A673 (cell line): ENCODE data around the gene NR1H4. TPM values are rescaled to one million over a fixed set of nuclear protein-coding genes. Genes with fewer than 3 reads are reported as not detected.

Experiments used
- BruUV-seq: library from RNA; stranded (reverse); fragments of 400-500 nt; replicated peaks from 2 replicates; lab custom pipeline; 2021; lab: Mats Ljungman, UMichigan
- CTCF ChIA-PET: fragments of 300-600 bp; sonication (Branson Sonifier 250); formaldehyde crosslinking; loops from one replicate; lab custom pipeline; 2022; ENCODE audit warnings: antibody characterized with exemption; lab: Charles Lee
- POLR2A ChIA-PET: fragments of 300-600 bp; sonication (Branson Sonifier 250); formaldehyde crosslinking; loops from one replicate; lab custom pipeline; 2022; ENCODE audit warnings: antibody characterized with exemption; ENCODE audit not compliant: low non-redundant PET; lab: Charles Lee
- DNase-seq: peaks from one replicate; pipeline ENCODE4 v3.0.0-alpha.2; 2015; ENCODE audit warnings: low spot score
- H3K27ac ChIP-seq: fragments of 200-600 bp; sonication (generic); 2 replicates; pipeline ENCODE4 v1.5.1; 2016; ENCODE audit warnings: mixed run types, low read depth, mild to moderate bottlenecking, mixed read lengths, antibody characterized with exemption, low read length; ENCODE audit not compliant: poor library complexity, severe bottlenecking
- H3K27me3 ChIP-seq: fragments of 200-600 bp; sonication (generic); replicated peaks from 2 replicates; pipeline ENCODE4 v1.6.1; 2017; ENCODE audit warnings: mixed run types, low read depth, mild to moderate bottlenecking, mixed read lengths, antibody characterized with exemption, low read length; ENCODE audit not compliant: insufficient read depth, poor library complexity
- H3K36me3 ChIP-seq: fragments of 200-600 bp; sonication (generic); 2 replicates; pipeline ENCODE4 v1.6.1; 2016; ENCODE audit warnings: mixed run types, mild to moderate bottlenecking, mixed read lengths, antibody characterized with exemption, low read length; ENCODE audit not compliant: insufficient read depth, poor library complexity, severe bottlenecking
- H3K4me1 ChIP-seq: fragments of 200-600 bp; sonication (generic); 2 replicates; pipeline ENCODE4 v1.6.1; 2017; ENCODE audit warnings: mixed run types, mild to moderate bottlenecking, mixed read lengths, antibody characterized with exemption, low read length; ENCODE audit not compliant: insufficient read depth, poor library complexity, severe bottlenecking
- H3K4me3 ChIP-seq: fragments of 200-600 bp; sonication (generic); 2 replicates; pipeline ENCODE4 v1.5.1; 2016; ENCODE audit warnings: low read depth, mixed run types, mild to moderate bottlenecking, mixed read lengths, low read length; ENCODE audit not compliant: poor library complexity, severe bottlenecking
- H3K9me3 ChIP-seq: fragments of 200-600 bp; sonication (generic); 2 replicates; pipeline ENCODE4 v1.6.1; 2016; ENCODE audit warnings: mixed run types, low read depth, mild to moderate bottlenecking, mixed read lengths, antibody characterized with exemption, low read length; ENCODE audit not compliant: poor library complexity, severe bottlenecking
- EZH2 ChIP-seq: fragments of 200-600 bp; sonication (generic); IDR thresholded peaks from 2 replicates; pipeline ENCODE4 v1.6.1; 2017; ENCODE audit warnings: borderline replicate concordance, low read depth, mild to moderate bottlenecking, mixed read lengths, antibody characterized with exemption, low read length; ENCODE audit not compliant: poor library complexity, severe bottlenecking
- intact Hi-C: fragments of 100-400 bp; cut with micrococcal nuclease; formaldehyde crosslinking; loops from one replicate; pipeline ENCODE4 v1.10.0; 2022; ENCODE audit not compliant: unreplicated experiment
- total RNA-seq: library from RNA; stranded (reverse); gene quantifications from 2 replicates; pipeline ENCODE4 v1.2.3, GENCODE V29; 2021
- TF ChIP-seq, protein P1 (sequence below): fragments of 300-800, 200-600 bp; sonication (generic); conservative IDR thresholded peaks from 2 replicates; pipeline ENCODE4 v1.5.1; 2017; ENCODE audit warnings: low read depth, mild to moderate bottlenecking, antibody characterized with exemption, low read length, moderate library complexity, mixed read lengths

NR1H4 gene
- total RNA-seq, 1 experiment from 2014 or later, result not detected

DNA sequence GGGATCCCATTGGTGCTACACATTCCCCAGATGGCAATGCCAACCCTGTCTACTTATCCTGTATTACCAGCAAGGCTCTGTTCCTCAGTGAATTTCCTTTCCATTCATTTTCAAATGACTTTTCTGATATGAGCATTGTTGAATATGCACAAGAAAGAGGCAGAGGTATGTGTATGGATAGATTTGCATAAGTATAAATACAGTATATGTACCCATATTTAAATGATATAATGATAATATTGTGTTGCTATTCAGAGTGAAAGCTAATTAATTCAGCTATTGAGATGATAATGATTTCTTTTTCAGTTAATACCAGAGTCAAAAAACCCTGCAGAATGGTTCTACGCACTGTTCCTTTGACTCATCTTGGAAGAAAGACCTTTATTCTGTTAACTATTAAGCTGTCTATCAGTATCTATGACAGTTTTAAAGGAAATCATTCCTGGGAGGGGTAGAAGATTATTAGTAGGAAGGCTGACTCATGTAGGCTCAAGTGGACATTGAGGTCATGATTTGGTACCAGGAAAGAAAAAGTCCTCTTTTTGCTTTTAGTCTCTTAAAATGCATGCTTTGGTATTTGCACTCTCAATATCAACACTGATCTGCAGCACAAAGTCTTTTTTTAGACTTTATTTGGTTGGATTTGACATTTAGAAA lies 54.9 kb downstream of the NR1H4 start:
- H3K9me3 ChIP-seq, result no peaks in the 10 kb centered on the region
- CTCF ChIA-PET, result no interaction called here
- no peak overlapping the region for H3K4me3 ChIP-seq
- POLR2A ChIA-PET, result no interaction called here
- intact Hi-C loops, result no loop called here
- TF ChIP-seq, protein P1, sequence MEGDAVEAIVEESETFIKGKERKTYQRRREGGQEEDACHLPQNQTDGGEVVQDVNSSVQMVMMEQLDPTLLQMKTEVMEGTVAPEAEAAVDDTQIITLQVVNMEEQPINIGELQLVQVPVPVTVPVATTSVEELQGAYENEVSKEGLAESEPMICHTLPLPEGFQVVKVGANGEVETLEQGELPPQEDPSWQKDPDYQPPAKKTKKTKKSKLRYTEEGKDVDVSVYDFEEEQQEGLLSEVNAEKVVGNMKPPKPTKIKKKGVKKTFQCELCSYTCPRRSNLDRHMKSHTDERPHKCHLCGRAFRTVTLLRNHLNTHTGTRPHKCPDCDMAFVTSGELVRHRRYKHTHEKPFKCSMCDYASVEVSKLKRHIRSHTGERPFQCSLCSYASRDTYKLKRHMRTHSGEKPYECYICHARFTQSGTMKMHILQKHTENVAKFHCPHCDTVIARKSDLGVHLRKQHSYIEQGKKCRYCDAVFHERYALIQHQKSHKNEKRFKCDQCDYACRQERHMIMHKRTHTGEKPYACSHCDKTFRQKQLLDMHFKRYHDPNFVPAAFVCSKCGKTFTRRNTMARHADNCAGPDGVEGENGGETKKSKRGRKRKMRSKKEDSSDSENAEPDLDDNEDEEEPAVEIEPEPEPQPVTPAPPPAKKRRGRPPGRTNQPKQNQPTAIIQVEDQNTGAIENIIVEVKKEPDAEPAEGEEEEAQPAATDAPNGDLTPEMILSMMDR, result no peak
- TF ChIP-seq EZH2, result no peak
- no peaks in the 10 kb centered on the region for H3K36me3 ChIP-seq
- no peak overlapping the region for H3K27ac ChIP-seq
- no peak for DNase-seq
- H3K4me1 ChIP-seq, result no peaks in the 10 kb centered on the region
- H3K27me3 ChIP-seq, result peaks cover 6% of the 10 kb centered on the region
- no TSS peak for BruUV-seq

DNA sequence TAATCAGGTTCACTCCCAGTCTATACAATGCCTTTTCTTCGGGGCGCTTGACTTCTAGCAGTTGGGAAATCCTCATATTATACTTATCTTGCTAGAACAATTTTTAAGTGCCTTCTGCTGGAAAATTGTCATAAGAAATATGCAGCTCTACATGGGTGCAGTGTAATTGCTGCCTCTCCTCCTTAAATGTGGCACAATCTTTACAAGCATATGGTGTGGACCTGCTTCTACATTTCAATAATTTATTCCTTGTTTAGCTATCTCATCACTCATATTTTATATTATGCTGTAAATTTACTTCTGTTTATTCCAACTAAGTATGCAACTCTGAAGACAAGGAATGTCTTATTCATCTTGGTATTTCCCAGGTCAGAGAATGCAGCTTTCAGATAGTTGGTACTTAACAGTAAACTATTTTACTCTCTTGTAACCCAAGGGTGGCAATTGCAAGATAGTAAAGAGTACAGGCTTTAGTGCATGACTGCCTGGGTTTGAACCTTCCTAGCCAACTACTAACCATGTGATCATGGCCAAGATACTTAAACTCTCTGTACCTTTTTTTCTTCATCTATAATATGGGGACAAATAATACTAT lies 56.2 kb downstream of the NR1H4 start:
- CTCF ChIA-PET, result no interaction called here
- DNase-seq, result no peak
- intact Hi-C loops, result no loop called here

DNA sequence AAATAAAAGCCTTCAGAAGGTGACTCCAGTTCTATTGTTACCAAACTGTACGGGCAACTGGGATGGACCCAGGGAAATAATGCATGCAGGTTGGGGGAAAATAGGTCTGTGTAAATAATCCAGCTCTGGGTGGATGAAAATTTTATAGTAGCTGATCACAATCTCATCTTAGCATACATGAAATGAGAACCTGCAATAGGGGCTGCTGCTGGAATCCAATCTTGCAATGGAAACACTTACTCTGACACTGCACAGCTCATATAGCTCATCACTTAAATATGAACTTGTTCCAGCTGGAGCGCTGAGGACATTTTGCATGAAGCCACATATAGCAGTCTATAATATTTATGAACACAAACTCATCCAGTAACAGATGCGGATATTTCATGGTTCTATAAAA lies 59.7 kb downstream of the NR1H4 start:
- H3K4me3 ChIP-seq, result no peak overlapping the region
- H3K4me1 ChIP-seq, result no peaks in the 10 kb centered on the region
- H3K27me3 ChIP-seq, result peaks cover 6% of the 10 kb centered on the region
- no peak overlapping the region for H3K27ac ChIP-seq
- BruUV-seq, result no TSS peak
- no peaks in the 10 kb centered on the region for H3K9me3 ChIP-seq
- no peak for DNase-seq
- POLR2A ChIA-PET, result no interaction called here
- intact Hi-C loops, result no loop called here
- CTCF ChIA-PET, result no interaction called here
- no peak for TF ChIP-seq EZH2
- TF ChIP-seq, protein P1, result no peak
- no peaks in the 10 kb centered on the region for H3K36me3 ChIP-seq

More for the DNA sequence above, 56.2 kb downstream of the NR1H4 start:
- H3K27me3 ChIP-seq, result peaks cover 6% of the 10 kb centered on the region
- no peak overlapping the region for H3K4me3 ChIP-seq
- BruUV-seq, result no TSS peak
- POLR2A ChIA-PET, result no interaction called here
- TF ChIP-seq EZH2, result no peak
- TF ChIP-seq, protein P1, result no peak
- no peaks in the 10 kb centered on the region for H3K36me3 ChIP-seq
- H3K9me3 ChIP-seq, result no peaks in the 10 kb centered on the region
- no peak overlapping the region for H3K27ac ChIP-seq
- H3K4me1 ChIP-seq, result no peaks in the 10 kb centered on the region
